Liver (tissue), 9 donors: ENCODE results near the gene FRMD4A. TPM values are rescaled to one million over a fixed set of nuclear protein-coding genes. Genes with fewer than 3 reads are reported as not detected.
A peak's percentile ranks its signal among the peaks of the same experiment; 100 is the strongest.

Experiments
- DNase-seq: peaks from one replicate; pipeline ENCODE4 v3.0.0-alpha.2; 2017; ENCODE audit warnings: low spot score
- H3K27ac ChIP-seq, 2 donors: one replicate each; pipeline ENCODE4 v1.7.0; 2013; ENCODE audit warnings: inconsistent platforms in 2 of 2, low read length in 2 of 2, control low read depth in 1 of 2, low read depth in 1 of 2, mild to moderate bottlenecking in 1 of 2
- H3K27me3 ChIP-seq, 4 donors: one replicate each; pipeline versions ENCODE4 v1.6.1 to v1.7.0; 2013; ENCODE audit warnings: low read length in 3 of 4, inconsistent platforms in 1 of 4, mild to moderate bottlenecking in 1 of 4, moderate library complexity in 1 of 4; ENCODE audit not compliant: control insufficient read depth in 4 of 4, insufficient read depth in 4 of 4
- H3K36me3 ChIP-seq, 4 donors: one replicate each; pipeline versions ENCODE4 v1.6.1 to v1.7.0; 2013; ENCODE audit warnings: low read length in 3 of 4, mild to moderate bottlenecking in 3 of 4, low read depth in 1 of 4, moderate library complexity in 1 of 4; ENCODE audit not compliant: control insufficient read depth in 4 of 4, insufficient read depth in 3 of 4
- H3K4me1 ChIP-seq, 4 donors: one replicate each; pipeline versions ENCODE4 v1.6.1 to v1.7.0; 2013; ENCODE audit warnings: low read length in 3 of 4, mild to moderate bottlenecking in 3 of 4, moderate library complexity in 1 of 4; ENCODE audit not compliant: control insufficient read depth in 4 of 4, insufficient read depth in 4 of 4
- H3K4me3 ChIP-seq, 3 donors: one replicate each; pipeline versions ENCODE4 v1.6.1 to v1.7.0; 2013; ENCODE audit warnings: low read length in 3 of 3, control low read depth in 1 of 3, low read depth in 1 of 3, mild to moderate bottlenecking in 1 of 3
- H3K9ac ChIP-seq, 2 donors: one replicate each; pipeline ENCODE4 v1.7.0; 2013; ENCODE audit warnings: low read length in 2 of 2, mild to moderate bottlenecking in 2 of 2, moderate library complexity in 2 of 2, control low read depth in 1 of 2, low read depth in 1 of 2
- H3K9me3 ChIP-seq, 4 donors: one replicate each; pipeline versions ENCODE4 v1.6.1 to v1.7.0; 2013; ENCODE audit warnings: low read length in 3 of 4; ENCODE audit not compliant: control insufficient read depth in 4 of 4
- EGR1 ChIP-seq, 2 donors: IDR thresholded peaks; 2 replicates each; pipeline ENCODE4 v1.6.1; 2016 to 2018; ENCODE audit warnings: antibody characterized with exemption in 2 of 2, low read depth in 2 of 2
- FOXA1 ChIP-seq: IDR thresholded peaks from 2 replicates; pipeline ENCODE4 v1.6.1; 2016; ENCODE audit warnings: antibody characterized with exemption
- FOXA2 ChIP-seq: IDR thresholded peaks from 2 replicates; pipeline ENCODE4 v1.6.1; 2016; ENCODE audit warnings: antibody characterized with exemption
- GABPA ChIP-seq, 2 donors: IDR thresholded peaks in 1 of 2; conservative IDR thresholded peaks in 1 of 2; 2 replicates each; pipeline ENCODE4 v1.6.1; 2016; ENCODE audit warnings: antibody characterized with exemption in 2 of 2, mild to moderate bottlenecking in 1 of 2, moderate library complexity in 1 of 2
- HNF4A ChIP-seq, 2 donors: conservative IDR thresholded peaks; 2 replicates each; pipeline ENCODE4 v1.6.1; 2016; ENCODE audit warnings: antibody characterized with exemption in 2 of 2, mild to moderate bottlenecking in 2 of 2
- HNF4G ChIP-seq: IDR thresholded peaks from 2 replicates; pipeline ENCODE4 v1.6.1; 2016; ENCODE audit warnings: antibody characterized with exemption
- JUND ChIP-seq, 2 donors: IDR thresholded peaks; 2 replicates each; pipeline ENCODE4 v1.6.1; 2016; ENCODE audit warnings: antibody characterized with exemption in 2 of 2
- NR2F2 ChIP-seq: IDR thresholded peaks from 2 replicates; pipeline ENCODE4 v1.6.1; 2016; ENCODE audit warnings: antibody characterized with exemption
- RAD21 ChIP-seq, 2 donors: IDR thresholded peaks; 2 replicates each; pipeline ENCODE4 v1.6.1; 2016; ENCODE audit warnings: antibody characterized with exemption in 2 of 2, mild to moderate bottlenecking in 2 of 2
- RXRA ChIP-seq, 2 donors: IDR thresholded peaks; 2 replicates each; pipeline ENCODE4 v1.6.1; 2017 to 2018; ENCODE audit warnings: antibody characterized with exemption in 2 of 2, mild to moderate bottlenecking in 1 of 2
- SP1 ChIP-seq: IDR thresholded peaks from 2 replicates; pipeline ENCODE4 v1.6.1; 2018; ENCODE audit warnings: antibody characterized with exemption, mild to moderate bottlenecking
- TAF1 ChIP-seq: conservative IDR thresholded peaks from 2 replicates; pipeline ENCODE4 v1.6.1; 2016; ENCODE audit warnings: antibody characterized with exemption, mild to moderate bottlenecking
- YY1 ChIP-seq: IDR thresholded peaks from 2 replicates; pipeline ENCODE4 v1.6.1; 2016; ENCODE audit warnings: antibody characterized with exemption, mild to moderate bottlenecking
- WGBS: extraction: QIAGEN DNeasy Blood & Tissue Kit; methylation state at CpG from one replicate; pipeline ENCODE4 v1.1.7; 2013; 5-methylcytosine and 5-hydroxymethylcytosine counted together
- polyA plus RNA-seq, 2 donors: library from polyadenylated mRNA; stranded (reverse) in 1 of 2; unstranded in 1 of 2; fragments of 200-250 nt in 1 of 2; fragments of >200 nt in 1 of 2; fragmentation: Nextera tagmentation in 1 of 2; extraction: Ambion mirVana in 1 of 2; gene quantifications; one replicate each; pipeline versions ENCODE4 v1.2.1 to v1.2.3, GENCODE V29; 2013 to 2015
- total RNA-seq, 2 donors: library from RNA; depleted of rRNA; stranded (reverse); fragments of >200 nt; gene quantifications; one replicate each; pipeline ENCODE4 v1.2.3, GENCODE V29; 2014
- TF ChIP-seq, protein P1 (sequence below): IDR thresholded peaks from 2 replicates; pipeline ENCODE4 v1.6.1; 2016; ENCODE audit warnings: antibody characterized with exemption, mild to moderate bottlenecking
- TF ChIP-seq, protein P2 (sequence below): IDR thresholded peaks from 2 replicates; pipeline ENCODE4 v1.6.1; 2016; ENCODE audit warnings: antibody characterized with exemption
- TF ChIP-seq, protein P3 (sequence below): IDR thresholded peaks from 2 replicates; pipeline ENCODE4 v1.6.1; 2016; ENCODE audit warnings: antibody characterized with exemption
- TF ChIP-seq, protein P4 (sequence below): fragments of 150-350 bp; IDR thresholded peaks from 2 replicates; pipeline ENCODE4 v1.5.1; 2017; ENCODE audit warnings: improper control_type of control experiment, low read depth, low read length; ENCODE audit not compliant: missing input control
- donor health status: healthy.
- donor health status: healthy.
- donor health status: healthy.
- donor health status: healthy.
- donor health status: healthy.

The FRMD4A gene
- total and polyA plus RNA-seq, 4 donors: 8.2 to 34.3 (median 13.1) TPM

DNA sequence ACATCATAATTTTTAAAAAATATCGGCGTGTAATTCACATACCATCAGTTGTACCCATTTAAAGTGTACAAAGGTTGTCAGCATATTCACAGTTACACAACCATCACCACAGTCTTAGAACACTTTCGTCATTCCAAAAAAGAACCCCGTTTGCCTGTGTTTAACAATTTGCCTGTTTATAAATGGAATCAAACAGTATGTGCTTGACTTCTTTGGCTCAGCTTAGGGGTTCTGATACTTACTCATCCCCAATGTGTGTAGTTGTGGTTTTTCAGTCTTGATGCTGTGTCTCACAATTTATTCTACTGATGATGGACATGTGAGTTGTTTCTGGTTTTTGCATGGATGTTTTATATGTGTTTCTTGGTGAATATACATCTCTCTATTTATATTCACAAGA lies 693.9 kb downstream of the FRMD4A start (continued):
- TF ChIP-seq HNF4G (no peak), EGR1 (IDR thresholded peaks at IDR 0.05; ENCODE audit: low read depth in 2 of 2) (no peak)
- TF ChIP-seq, protein P1, sequence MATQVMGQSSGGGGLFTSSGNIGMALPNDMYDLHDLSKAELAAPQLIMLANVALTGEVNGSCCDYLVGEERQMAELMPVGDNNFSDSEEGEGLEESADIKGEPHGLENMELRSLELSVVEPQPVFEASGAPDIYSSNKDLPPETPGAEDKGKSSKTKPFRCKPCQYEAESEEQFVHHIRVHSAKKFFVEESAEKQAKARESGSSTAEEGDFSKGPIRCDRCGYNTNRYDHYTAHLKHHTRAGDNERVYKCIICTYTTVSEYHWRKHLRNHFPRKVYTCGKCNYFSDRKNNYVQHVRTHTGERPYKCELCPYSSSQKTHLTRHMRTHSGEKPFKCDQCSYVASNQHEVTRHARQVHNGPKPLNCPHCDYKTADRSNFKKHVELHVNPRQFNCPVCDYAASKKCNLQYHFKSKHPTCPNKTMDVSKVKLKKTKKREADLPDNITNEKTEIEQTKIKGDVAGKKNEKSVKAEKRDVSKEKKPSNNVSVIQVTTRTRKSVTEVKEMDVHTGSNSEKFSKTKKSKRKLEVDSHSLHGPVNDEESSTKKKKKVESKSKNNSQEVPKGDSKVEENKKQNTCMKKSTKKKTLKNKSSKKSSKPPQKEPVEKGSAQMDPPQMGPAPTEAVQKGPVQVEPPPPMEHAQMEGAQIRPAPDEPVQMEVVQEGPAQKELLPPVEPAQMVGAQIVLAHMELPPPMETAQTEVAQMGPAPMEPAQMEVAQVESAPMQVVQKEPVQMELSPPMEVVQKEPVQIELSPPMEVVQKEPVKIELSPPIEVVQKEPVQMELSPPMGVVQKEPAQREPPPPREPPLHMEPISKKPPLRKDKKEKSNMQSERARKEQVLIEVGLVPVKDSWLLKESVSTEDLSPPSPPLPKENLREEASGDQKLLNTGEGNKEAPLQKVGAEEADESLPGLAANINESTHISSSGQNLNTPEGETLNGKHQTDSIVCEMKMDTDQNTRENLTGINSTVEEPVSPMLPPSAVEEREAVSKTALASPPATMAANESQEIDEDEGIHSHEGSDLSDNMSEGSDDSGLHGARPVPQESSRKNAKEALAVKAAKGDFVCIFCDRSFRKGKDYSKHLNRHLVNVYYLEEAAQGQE: no peak

DNA sequence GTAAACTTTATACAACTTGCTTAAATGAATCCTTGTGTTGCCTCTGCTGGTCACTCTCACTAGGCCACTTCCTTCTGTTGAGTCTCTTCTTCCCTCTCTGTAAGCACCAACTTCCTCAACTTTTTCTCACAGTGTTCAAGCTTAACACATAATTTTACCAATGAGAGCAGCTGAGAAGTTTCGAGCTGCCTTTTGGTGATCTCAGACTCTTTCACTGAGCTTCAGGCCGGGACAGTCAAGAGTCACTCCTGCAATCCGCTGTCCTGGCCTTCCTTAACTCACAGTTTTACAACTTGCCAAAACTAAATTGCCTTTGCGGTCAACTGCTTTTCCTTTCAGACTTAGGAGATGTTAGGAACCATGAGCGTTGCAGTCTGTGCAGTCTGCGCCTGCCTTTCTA lies 696.5 kb downstream of the FRMD4A start:
- Histone ChIP-seq H3K4me3 (no peak overlapping the region), H3K27ac (peak overlapping the region in 1 of 2 donors; percentile 55), H3K27me3 (no peaks in the 10 kb centered on the region), H3K4me1 (no peaks in the 10 kb centered on the region), H3K9ac (no peak overlapping the region), H3K36me3 (peaks cover 0 to 17% (median 11%) of the 10 kb centered on the region in 4 donors), H3K9me3 (no peaks in the 10 kb centered on the region)
- TF ChIP-seq FOXA1 (no peak), SP1 (no peak), FOXA2 (no peak), GABPA (IDR thresholded peaks at IDR 0.05 in 1 of 2, conservative IDR thresholded peaks at IDR 0.05 in 1 of 2) (no peak), RXRA (IDR thresholded peaks at IDR 0.05) (no peak), TAF1 (no peak), YY1 (no peak), RAD21 (IDR thresholded peaks at IDR 0.05) (no peak), JUND (IDR thresholded peaks at IDR 0.05) (no peak), HNF4G (no peak), HNF4A (conservative IDR thresholded peaks at IDR 0.05) (no peak), NR2F2 (no peak)
- TF ChIP-seq, protein P2, sequence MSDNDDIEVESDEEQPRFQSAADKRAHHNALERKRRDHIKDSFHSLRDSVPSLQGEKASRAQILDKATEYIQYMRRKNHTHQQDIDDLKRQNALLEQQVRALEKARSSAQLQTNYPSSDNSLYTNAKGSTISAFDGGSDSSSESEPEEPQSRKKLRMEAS: no peak
- TF ChIP-seq, protein P3, sequence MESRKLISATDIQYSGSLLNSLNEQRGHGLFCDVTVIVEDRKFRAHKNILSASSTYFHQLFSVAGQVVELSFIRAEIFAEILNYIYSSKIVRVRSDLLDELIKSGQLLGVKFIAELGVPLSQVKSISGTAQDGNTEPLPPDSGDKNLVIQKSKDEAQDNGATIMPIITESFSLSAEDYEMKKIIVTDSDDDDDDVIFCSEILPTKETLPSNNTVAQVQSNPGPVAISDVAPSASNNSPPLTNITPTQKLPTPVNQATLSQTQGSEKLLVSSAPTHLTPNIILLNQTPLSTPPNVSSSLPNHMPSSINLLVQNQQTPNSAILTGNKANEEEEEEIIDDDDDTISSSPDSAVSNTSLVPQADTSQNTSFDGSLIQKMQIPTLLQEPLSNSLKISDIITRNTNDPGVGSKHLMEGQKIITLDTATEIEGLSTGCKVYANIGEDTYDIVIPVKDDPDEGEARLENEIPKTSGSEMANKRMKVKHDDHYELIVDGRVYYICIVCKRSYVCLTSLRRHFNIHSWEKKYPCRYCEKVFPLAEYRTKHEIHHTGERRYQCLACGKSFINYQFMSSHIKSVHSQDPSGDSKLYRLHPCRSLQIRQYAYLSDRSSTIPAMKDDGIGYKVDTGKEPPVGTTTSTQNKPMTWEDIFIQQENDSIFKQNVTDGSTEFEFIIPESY: no peak
- TF ChIP-seq, protein P4, sequence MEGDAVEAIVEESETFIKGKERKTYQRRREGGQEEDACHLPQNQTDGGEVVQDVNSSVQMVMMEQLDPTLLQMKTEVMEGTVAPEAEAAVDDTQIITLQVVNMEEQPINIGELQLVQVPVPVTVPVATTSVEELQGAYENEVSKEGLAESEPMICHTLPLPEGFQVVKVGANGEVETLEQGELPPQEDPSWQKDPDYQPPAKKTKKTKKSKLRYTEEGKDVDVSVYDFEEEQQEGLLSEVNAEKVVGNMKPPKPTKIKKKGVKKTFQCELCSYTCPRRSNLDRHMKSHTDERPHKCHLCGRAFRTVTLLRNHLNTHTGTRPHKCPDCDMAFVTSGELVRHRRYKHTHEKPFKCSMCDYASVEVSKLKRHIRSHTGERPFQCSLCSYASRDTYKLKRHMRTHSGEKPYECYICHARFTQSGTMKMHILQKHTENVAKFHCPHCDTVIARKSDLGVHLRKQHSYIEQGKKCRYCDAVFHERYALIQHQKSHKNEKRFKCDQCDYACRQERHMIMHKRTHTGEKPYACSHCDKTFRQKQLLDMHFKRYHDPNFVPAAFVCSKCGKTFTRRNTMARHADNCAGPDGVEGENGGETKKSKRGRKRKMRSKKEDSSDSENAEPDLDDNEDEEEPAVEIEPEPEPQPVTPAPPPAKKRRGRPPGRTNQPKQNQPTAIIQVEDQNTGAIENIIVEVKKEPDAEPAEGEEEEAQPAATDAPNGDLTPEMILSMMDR: no peak
- DNase-seq: no peak
- 88% methylated on average over 6 of the region's 6 CpGs for WGBS
